Trophoblast cell (in vitro differentiated cells and primary cell): ENCODE data around the gene FGF9.

Source experiments
- DNase-seq, 2 donors: peaks; one replicate each; pipeline ENCODE4 v3.0.0-alpha.2; 2016
- H2AFZ ChIP-seq: 2 replicates; pipeline ENCODE4 v1.6.1; 2013; ENCODE audit warnings: low read length, moderate library complexity, mild to moderate bottlenecking; ENCODE audit not compliant: insufficient read depth, poor library complexity
- H2AK5ac ChIP-seq: 2 replicates; pipeline ENCODE4 v1.6.1; 2013; ENCODE audit warnings: mild to moderate bottlenecking, low read length
- H2BK120ac ChIP-seq: 2 replicates; pipeline ENCODE4 v1.6.1; 2013; ENCODE audit warnings: low read length, mild to moderate bottlenecking, moderate library complexity; ENCODE audit not compliant: insufficient read depth, poor library complexity
- H2BK12ac ChIP-seq: 2 replicates; pipeline ENCODE4 v1.6.1; 2013; ENCODE audit warnings: mild to moderate bottlenecking, low read length, moderate library complexity
- H2BK5ac ChIP-seq: 2 replicates; pipeline ENCODE4 v1.6.1; 2013; ENCODE audit warnings: low read length, low read depth, moderate library complexity, mild to moderate bottlenecking; ENCODE audit not compliant: poor library complexity
- H3K14ac ChIP-seq: 2 replicates; pipeline ENCODE4 v1.6.1; 2013; ENCODE audit warnings: mild to moderate bottlenecking, low read length
- H3K18ac ChIP-seq: 2 replicates; pipeline ENCODE4 v1.6.1; 2013; ENCODE audit warnings: mild to moderate bottlenecking, low read length
- H3K23ac ChIP-seq: 2 replicates; pipeline ENCODE4 v1.6.1; 2013; ENCODE audit warnings: low read length
- H3K27ac ChIP-seq: 2 replicates; pipeline ENCODE4 v1.5.1; 2013; ENCODE audit warnings: low read depth, mild to moderate bottlenecking, inconsistent platforms, low read length, moderate library complexity
- H3K27me3 ChIP-seq: 2 replicates; pipeline ENCODE4 v1.6.1; 2013; ENCODE audit warnings: inconsistent platforms, mild to moderate bottlenecking, low read length, moderate library complexity; ENCODE audit not compliant: insufficient read depth
- H3K36me3 ChIP-seq, 2 experiments: 1 replicate in 1 of 2; 2 replicates in 1 of 2; pipeline ENCODE4 v1.6.1; 2013; ENCODE audit warnings: low read length in 2 of 2, mild to moderate bottlenecking in 2 of 2, moderate library complexity in 1 of 2; ENCODE audit not compliant: insufficient read depth in 2 of 2, control insufficient read depth in 1 of 2
- H3K4ac ChIP-seq: 2 replicates; pipeline ENCODE4 v1.6.1; 2013; ENCODE audit warnings: low read depth, mild to moderate bottlenecking, low read length, moderate library complexity
- H3K4me1 ChIP-seq, 2 experiments: 1 replicate in 1 of 2; 2 replicates in 1 of 2; pipeline ENCODE4 v1.6.1; 2013; ENCODE audit warnings: low read length in 2 of 2, mild to moderate bottlenecking in 2 of 2, moderate library complexity in 1 of 2; ENCODE audit not compliant: insufficient read depth in 2 of 2, control insufficient read depth in 1 of 2
- H3K4me2 ChIP-seq: 2 replicates; pipeline ENCODE4 v1.6.1; 2013; ENCODE audit warnings: inconsistent platforms, mild to moderate bottlenecking, low read length, moderate library complexity
- H3K4me3 ChIP-seq: 2 replicates; pipeline ENCODE4 v1.5.1; 2013; ENCODE audit warnings: mild to moderate bottlenecking, low read depth, low read length, inconsistent platforms
- H3K79me1 ChIP-seq: one replicate; pipeline ENCODE4 v1.6.1; 2013; ENCODE audit warnings: low read length
- H3K79me2 ChIP-seq: 2 replicates; pipeline ENCODE4 v1.6.1; 2013; ENCODE audit warnings: low read length, mild to moderate bottlenecking; ENCODE audit not compliant: control insufficient read depth, insufficient read depth, poor library complexity
- H3K9ac ChIP-seq: 2 replicates; pipeline ENCODE4 v1.6.1; 2013; ENCODE audit warnings: mild to moderate bottlenecking, low read length
- H3K9me3 ChIP-seq: 2 replicates; pipeline ENCODE4 v1.6.1; 2013; ENCODE audit warnings: low read depth, mild to moderate bottlenecking, control low read depth, inconsistent platforms, low read length; ENCODE audit not compliant: insufficient read depth
- H4K12ac ChIP-seq: 2 replicates; pipeline ENCODE4 v1.6.1; 2013; ENCODE audit warnings: low read depth, mild to moderate bottlenecking, low read length, moderate library complexity
- H4K8ac ChIP-seq: 2 replicates; pipeline ENCODE4 v1.6.1; 2013; ENCODE audit warnings: low read depth, mild to moderate bottlenecking, low read length, moderate library complexity
- H4K91ac ChIP-seq: one replicate; pipeline ENCODE4 v1.6.1; 2013; ENCODE audit warnings: low read depth, mild to moderate bottlenecking, low read length, moderate library complexity
- WGBS: extraction: QIAGEN DNeasy Blood & Tissue Kit; methylation state at CpG from one replicate; pipeline ENCODE4 v1.1.7; 2013; ENCODE audit warnings: missing lambda C conversion rate; ENCODE audit not compliant: insufficient read length, insufficient coverage; ENCODE audit errors: extremely low coverage; 5-methylcytosine and 5-hydroxymethylcytosine counted together

Gene FGF9

GRCh38 chr13:21730186-21730880 lies 59.5 kb downstream of the FGF9 start:
- H2BK5ac ChIP-seq = no peak overlapping the region
- no peak overlapping the region for H4K12ac ChIP-seq

GRCh38 chr13:21733475-21734263 lies 62.8 kb downstream of the FGF9 start:
- no peaks in the 10 kb centered on the region for H3K36me3 ChIP-seq
- peak in 1 of 2 donors; percentile 41 for DNase-seq
- H3K79me2 ChIP-seq = no peaks in the 10 kb centered on the region
- peaks cover 2% of the 10 kb centered on the region in 2 experiments for H3K4me1 ChIP-seq
- no peak overlapping the region for H4K91ac ChIP-seq
- H3K9ac ChIP-seq = no peak overlapping the region
- H3K4ac ChIP-seq = no peak overlapping the region
- no peak overlapping the region for H4K8ac ChIP-seq
- H2BK120ac ChIP-seq = no peak overlapping the region
- H2BK12ac ChIP-seq = no peak overlapping the region
- H2BK5ac ChIP-seq = no peak overlapping the region
- no peaks in the 10 kb centered on the region for H3K27me3 ChIP-seq
- H2AK5ac ChIP-seq = no peak overlapping the region
- H3K23ac ChIP-seq = no peak overlapping the region
- peaks cover 2% of the 10 kb centered on the region for H3K9me3 ChIP-seq
- H3K27ac ChIP-seq = no peak overlapping the region
- no CpG with 5 or more reads among the region's 9 CpGs for WGBS
- no peak overlapping the region for H3K14ac ChIP-seq
- H2AFZ ChIP-seq = no peak overlapping the region
- no peak overlapping the region for H3K4me2 ChIP-seq
- H3K79me1 ChIP-seq = no peaks in the 10 kb centered on the region
- no peak overlapping the region for H4K12ac ChIP-seq
- H3K4me3 ChIP-seq = no peak overlapping the region
- no peak overlapping the region for H3K18ac ChIP-seq

More at GRCh38 chr13:21730186-21730880, 59.5 kb downstream of the FGF9 start:
- Histone ChIP-seq H3K36me3 (no peaks in the 10 kb centered on the region), H3K23ac (no peak overlapping the region), H3K18ac (no peak overlapping the region), H2AFZ (no peak overlapping the region), H3K27ac (no peak overlapping the region), H4K8ac (no peak overlapping the region), H3K9me3 (peaks cover 5% of the 10 kb centered on the region), H3K79me2 (no peaks in the 10 kb centered on the region), H2AK5ac (no peak overlapping the region), H3K9ac (no peak overlapping the region), H3K4ac (no peak overlapping the region), H2BK12ac (no peak overlapping the region), H3K79me1 (no peaks in the 10 kb centered on the region), H3K4me2 (no peak overlapping the region), H4K91ac (no peak overlapping the region), H3K4me1 (peaks cover 2% of the 10 kb centered on the region in 2 experiments), H2BK120ac (no peak overlapping the region), H3K27me3 (no peaks in the 10 kb centered on the region), H3K14ac (no peak overlapping the region), H3K4me3 (no peak overlapping the region)
- no CpG with 5 or more reads among the region's 9 CpGs for WGBS
- DNase-seq = no peak

GRCh38 chr13:21734961-21735360 lies 64.1 kb downstream of the FGF9 start:
- no peak overlapping the region for H3K4me3 ChIP-seq
- H3K9me3 ChIP-seq = peaks cover 2% of the 10 kb centered on the region
- no peak overlapping the region for H4K12ac ChIP-seq
- no peak overlapping the region for H2BK120ac ChIP-seq
- peaks cover 2% of the 10 kb centered on the region in 2 experiments for H3K4me1 ChIP-seq
- WGBS = no CpG with 5 or more reads among the region's 7 CpGs
- H3K27me3 ChIP-seq = no peaks in the 10 kb centered on the region
- H3K14ac ChIP-seq = no peak overlapping the region
- no peaks in the 10 kb centered on the region for H3K79me2 ChIP-seq
- no peak overlapping the region for H3K18ac ChIP-seq
- no peak for DNase-seq
- no peak overlapping the region for H3K27ac ChIP-seq
- H3K23ac ChIP-seq = no peak overlapping the region
- H2BK5ac ChIP-seq = no peak overlapping the region
- no peak overlapping the region for H2AK5ac ChIP-seq
- H2BK12ac ChIP-seq = no peak overlapping the region
- no peak overlapping the region for H2AFZ ChIP-seq
- no peak overlapping the region for H3K9ac ChIP-seq
- no peaks in the 10 kb centered on the region for H3K79me1 ChIP-seq
- no peaks in the 10 kb centered on the region for H3K36me3 ChIP-seq
- H3K4ac ChIP-seq = no peak overlapping the region
- H3K4me2 ChIP-seq = no peak overlapping the region
- no peak overlapping the region for H4K8ac ChIP-seq
- H4K91ac ChIP-seq = no peak overlapping the region

- Histone ChIP-seq H2BK5ac (no peak overlapping the region), H4K8ac (no peak overlapping the region), H4K12ac (no peak overlapping the region), H3K9ac (no peak overlapping the region), H3K4me1 (peaks cover 2% of the 10 kb centered on the region in 2 experiments), H4K91ac (no peak overlapping the region), H3K9me3 (peaks cover 2% of the 10 kb centered on the region), H3K18ac (no peak overlapping the region), H3K79me1 (no peaks in the 10 kb centered on the region), H3K27me3 (no peaks in the 10 kb centered on the region), H3K27ac (no peak overlapping the region), H2AK5ac (no peak overlapping the region), H3K4me2 (no peak overlapping the region), H2BK120ac (no peak overlapping the region), H3K4me3 (no peak overlapping the region), H3K79me2 (no peaks in the 10 kb centered on the region), H3K23ac (no peak overlapping the region), H2AFZ (no peak overlapping the region), H3K14ac (no peak overlapping the region), H2BK12ac (no peak overlapping the region), H3K36me3 (no peaks in the 10 kb centered on the region), H3K4ac (no peak overlapping the region)
- no CpG with 5 or more reads among the region's 14 CpGs for WGBS
- no peak for DNase-seq
These were observed 65.0 kb downstream of the FGF9 start for GRCh38 chr13:21735701-21736401.
